Measurements from ENCODE around the gene MYO1D. TPM values are rescaled to one million over a fixed set of nuclear protein-coding genes. Genes with fewer than 3 reads are reported as not detected.
"Not testable (repeated sequence)": the region's sequence is repeated elsewhere in the genome, so short reads cannot be mapped to it uniquely, and the experiment has no call there.

The MYO1D gene
- total RNA-seq, 1 donor from 2014 or later = 76.4 TPM

- DNase-seq (ENCODE audit: low read depth, low spot score) = no peak
Observed at GRCh38 chr17:32780721-32781120, 96.2 kb downstream of the MYO1D start.

DNA sequence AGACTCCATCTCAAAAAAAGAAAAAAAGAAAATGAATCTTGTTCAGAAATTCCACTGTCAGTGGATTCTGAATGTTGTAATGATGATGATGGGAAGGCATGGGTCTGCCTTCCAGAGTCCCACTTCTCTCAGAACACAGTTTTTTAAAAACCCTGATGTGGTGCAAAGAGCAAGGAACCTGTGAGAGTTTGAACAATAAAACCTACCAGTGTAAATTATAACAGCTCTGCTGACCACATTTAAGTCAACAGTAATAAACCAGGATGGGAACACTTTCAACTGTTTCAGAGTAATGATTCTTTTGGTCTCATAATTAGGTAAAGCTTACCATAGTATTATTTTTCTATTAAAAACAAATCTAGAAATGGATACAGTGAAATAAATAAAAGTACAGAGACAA lies 99.0 kb downstream of the MYO1D start:
- no peak for DNase-seq (ENCODE audit: low read depth, low spot score)

- no peak for DNase-seq (ENCODE audit: low read depth, low spot score)
Observed at GRCh38 chr17:32777436-32777835, 99.5 kb downstream of the MYO1D start.

DNA sequence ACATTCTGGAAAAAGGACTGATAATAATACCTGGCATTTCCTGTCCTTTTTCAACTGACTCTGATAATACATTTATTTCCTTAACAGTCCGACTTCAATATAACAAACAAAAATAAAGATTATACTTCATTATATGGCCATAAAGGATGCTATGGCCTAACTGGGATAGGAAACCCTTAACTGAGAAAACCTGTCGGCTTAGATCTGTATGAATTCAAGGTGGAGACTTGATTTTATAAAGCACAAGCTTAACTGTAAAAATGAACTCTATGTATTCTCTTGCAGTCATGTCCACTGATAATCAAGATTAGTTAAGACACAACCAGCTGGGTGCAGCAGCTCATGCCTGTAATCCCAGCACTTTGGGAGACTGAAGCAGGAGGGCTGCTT lies 102.2 kb downstream of the MYO1D start:
- DNase-seq (ENCODE audit: low read depth, low spot score) = no peak

GRCh38 chr17:32773856-32774694 lies 102.8 kb downstream of the MYO1D start:
- no peak for DNase-seq (ENCODE audit: low read depth, low spot score)

- DNase-seq (ENCODE audit: low read depth, low spot score) = no peak
Observed at GRCh38 chr17:32772453-32773025, 104.4 kb downstream of the MYO1D start.

DNA sequence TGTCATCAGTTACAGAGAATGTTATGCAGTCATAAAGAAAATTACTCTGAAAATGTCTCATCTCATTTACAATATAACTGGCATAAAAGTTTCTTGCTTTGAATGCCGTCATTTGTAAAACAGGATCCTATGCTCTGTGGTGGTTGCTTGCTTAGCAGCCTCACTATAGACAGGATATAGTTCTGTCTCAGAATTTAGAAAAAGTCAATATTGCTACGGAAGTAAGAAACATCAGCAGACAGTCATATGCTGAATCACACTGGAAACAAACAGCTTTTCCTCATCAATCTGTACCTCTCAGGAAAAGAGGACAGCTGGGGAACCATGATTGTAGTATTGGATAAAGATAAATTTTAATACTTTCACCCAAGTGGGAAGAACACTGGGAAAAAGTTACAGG lies 105.5 kb downstream of the MYO1D start:
- DNase-seq (ENCODE audit: low read depth, low spot score) = peak; percentile 60

DNA sequence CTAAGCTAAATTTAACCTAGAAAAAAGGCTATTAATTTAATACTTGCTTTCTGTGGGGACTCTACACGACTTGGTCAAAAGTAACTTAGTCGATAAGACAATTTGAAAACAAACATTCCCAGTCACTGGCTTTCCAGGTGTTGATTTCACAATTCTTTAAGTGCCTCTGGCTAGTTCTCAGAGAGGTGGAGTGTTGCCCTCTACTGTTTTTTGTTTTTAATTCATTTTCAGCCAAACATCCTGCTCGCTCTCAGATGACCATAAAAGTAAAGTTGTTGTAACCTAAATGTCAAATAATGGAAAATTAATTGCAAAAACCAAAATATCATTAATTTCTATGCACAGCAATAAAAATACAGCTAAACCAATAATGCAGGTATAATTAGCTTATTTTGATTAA lies 107.1 kb downstream of the MYO1D start:
- DNase-seq (ENCODE audit: low read depth, low spot score) = no peak

DNA sequence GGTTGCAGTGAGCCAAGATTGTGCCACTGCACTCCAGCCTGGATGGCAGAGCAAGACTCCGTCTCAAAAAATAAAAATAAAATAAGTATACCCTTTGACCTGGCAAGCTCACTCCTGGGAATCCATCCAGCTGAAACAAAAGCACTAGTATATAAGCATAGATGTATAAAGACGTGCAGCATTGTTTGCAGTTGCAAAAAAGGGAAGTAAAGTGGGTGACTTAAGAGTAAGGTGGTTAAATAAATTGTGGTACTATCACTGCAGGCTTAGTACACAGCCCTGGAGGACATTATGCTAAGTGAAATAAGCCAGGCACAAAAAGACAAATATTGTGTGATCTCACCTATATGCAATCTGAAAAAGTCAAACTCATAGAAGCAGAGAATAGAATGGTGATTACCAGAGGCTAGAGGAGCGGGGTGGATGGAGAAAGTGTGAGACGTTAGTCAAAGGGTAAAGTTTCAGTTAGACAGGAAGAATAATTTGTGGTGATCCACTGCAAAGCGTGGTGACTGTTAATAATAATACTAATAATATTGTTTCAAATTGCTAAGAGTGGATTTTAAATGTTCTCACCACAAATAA lies 113.0 kb downstream of the MYO1D start:
- DNase-seq (ENCODE audit: low read depth, low spot score) = no peak

DNA sequence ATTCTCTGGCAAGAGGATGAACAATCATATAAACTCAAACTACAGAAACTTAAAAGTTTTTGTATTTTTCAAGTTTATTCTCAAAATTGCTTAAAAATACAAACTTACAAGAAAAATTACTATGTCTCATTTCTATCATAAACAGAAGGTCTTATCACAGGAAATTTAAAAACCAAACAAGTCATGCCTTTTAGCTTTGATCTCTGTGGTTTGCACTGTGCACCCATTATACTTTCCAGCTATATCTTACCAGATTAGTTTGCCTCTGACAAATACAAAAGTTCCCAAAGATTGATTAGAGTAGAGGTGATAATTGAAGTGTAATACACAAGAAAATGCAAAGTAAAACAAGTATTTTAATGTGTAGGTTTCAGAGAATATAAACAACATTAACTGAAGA lies 117.4 kb downstream of the MYO1D start:
- no peak for DNase-seq (ENCODE audit: low read depth, low spot score)

- DNase-seq (ENCODE audit: low read depth, low spot score) = no peak
Observed at GRCh38 chr17:32757963-32758362, 119.0 kb downstream of the MYO1D start.

GRCh38 chr17:32756696-32757095 lies 120.2 kb downstream of the MYO1D start:
- no peak for DNase-seq (ENCODE audit: low read depth, low spot score)

- peak; percentile 50 for DNase-seq (ENCODE audit: low read depth, low spot score)
Observed at GRCh38 chr17:32755045-32755805, 121.7 kb downstream of the MYO1D start.

- no peak for DNase-seq (ENCODE audit: low read depth, low spot score)
Observed at GRCh38 chr17:32752934-32753333, 124.0 kb downstream of the MYO1D start.

DNA sequence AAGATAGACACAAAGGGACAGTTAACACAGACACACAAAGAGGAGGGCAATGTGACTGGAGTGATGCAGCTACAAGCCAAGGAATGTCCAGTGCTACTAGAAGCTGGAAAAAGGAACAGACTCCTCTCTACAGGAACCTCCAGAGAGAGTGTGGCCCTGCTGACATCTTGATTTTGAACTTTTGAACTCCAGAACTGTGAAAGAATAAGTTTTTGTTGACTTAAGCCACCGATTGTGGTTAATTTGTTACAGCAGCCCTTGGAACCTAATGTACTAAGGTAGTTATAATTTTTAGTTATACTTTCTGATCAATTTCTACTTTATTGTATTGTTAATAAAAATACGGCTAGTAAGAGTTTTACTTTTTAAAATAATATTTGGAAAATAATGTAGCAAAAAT lies 129.1 kb downstream of the MYO1D start:
- no peak for DNase-seq (ENCODE audit: low read depth, low spot score)

DNA sequence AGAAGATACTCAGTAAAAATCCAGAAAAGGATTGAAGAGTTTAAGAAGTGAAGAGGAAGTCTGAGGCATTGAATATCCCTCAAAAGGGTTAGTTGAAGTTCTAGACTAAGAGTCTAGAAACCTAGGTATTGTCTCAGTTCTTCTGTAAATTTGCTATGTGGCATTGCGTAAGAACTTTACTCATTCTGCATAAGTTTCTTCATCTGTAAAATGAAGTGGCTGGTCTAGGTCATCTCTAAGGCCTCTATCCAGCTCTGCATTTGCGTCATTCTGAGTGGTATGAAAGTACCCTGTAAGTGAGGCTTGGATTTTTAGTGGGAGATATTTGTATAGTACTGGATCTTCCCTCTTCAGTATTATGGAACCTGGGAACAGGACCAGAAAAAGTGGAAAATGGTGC lies 130.2 kb downstream of the MYO1D start:
- DNase-seq (ENCODE audit: low read depth, low spot score) = no peak

DNA sequence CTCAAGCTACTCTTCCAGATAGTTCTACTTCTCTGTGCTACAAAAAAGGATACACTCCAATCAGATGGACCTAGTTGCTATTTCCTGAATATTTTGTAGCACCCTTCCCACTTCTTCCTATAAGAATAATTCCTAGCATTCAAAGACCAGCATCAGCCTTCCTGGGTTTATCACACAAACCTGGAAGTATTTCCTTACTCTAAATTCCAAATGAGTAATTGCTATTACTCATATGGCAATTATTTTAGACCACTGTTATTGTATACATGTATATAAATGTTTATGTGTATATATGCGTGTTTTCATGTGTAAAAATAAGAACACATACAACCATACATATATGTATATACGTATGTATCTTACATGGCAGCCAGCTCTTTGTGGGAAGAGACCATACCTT lies 130.6 kb downstream of the MYO1D start:
- no peak for DNase-seq (ENCODE audit: low read depth, low spot score)

DNA sequence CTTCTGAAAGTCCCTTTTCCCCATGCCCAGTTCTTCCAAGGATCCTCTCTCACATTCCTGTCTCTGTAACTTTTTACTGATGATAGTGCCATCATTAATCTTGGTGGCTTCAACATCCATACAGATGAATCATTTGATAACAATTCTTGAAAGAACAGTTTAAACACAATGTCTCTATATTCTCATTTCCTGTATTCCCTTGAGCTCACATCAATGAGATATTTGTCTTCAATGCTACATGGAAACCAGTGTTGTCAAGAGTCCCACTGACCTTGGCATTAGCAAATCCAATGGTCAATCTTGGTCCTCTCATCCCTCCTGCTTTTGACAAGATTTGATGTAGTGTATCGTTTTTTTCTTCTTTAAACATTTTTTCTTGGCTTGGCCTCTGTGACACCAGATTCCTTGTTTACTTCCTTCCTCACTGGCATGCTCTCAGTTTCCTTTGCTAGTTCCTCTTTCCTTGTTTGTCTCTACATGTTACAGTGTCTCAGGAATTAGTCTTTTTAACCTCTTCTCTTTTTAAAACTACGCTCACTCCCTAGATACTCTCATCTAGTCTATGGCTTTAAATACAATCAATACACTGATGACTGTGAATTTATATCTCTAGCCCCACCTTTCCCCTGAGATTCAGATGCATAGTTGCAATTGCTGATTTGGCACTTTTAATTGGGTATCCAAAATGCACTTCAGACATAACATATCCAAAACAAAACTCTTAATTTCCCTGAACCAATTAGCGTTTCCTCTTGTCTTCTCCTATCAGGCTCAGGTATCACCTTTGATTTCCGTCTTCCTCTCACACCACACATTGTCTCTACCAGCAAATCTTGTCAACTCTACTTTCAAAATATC lies 134.0 kb downstream of the MYO1D start:
- DNase-seq (ENCODE audit: low read depth, low spot score) = no peak

GRCh38 chr17:32741381-32741780 lies 135.5 kb downstream of the MYO1D start:
- DNase-seq (ENCODE audit: low read depth, low spot score) = no peak

DNA sequence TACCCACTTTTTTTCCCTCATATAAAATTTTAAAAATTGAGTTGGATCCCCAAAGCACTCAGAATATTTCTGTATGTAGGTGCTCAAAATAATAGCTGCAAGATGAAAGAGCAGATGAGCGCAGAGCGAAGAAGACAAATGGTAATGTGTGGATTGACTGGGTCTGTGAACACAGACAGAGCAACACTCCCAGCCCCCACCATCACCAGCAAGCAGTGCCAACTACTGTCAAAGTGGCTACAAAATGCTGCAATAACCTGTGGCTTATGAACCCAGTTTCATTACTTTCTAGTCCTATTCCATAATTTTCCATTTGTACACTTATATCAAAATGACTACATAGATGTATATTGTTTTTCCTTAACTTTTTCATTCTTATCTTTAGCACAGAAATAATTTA lies 137.2 kb downstream of the MYO1D start:
- DNase-seq (ENCODE audit: low read depth, low spot score) = no peak

DNA sequence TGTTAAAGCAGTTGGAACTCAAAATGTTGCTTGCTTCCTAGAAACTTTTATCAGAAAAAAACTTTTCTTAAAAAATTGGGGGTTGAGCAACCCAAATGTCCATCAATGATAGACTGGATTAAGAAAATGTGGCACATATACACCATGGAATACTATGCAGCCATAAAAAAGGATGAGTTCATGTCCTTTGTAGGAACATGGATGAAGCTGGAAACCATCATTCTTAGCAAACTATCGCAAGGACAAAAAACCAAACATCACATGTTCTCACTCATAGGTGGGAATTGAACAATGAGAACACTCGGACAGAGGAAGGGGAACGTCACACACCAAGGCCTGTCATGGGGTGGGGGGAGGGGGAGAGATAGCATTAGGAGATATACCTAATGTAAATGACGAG lies 137.8 kb downstream of the MYO1D start:
- DNase-seq (ENCODE audit: low read depth, low spot score) = not testable (repeated sequence)
